HCT116 (cell line): ENCODE results near the gene LGALS4. TPM values are rescaled to one million over a fixed set of nuclear protein-coding genes. Genes with fewer than 3 reads are reported as not detected.

Experiments
- ATAC-seq: fragments of 200-7000 bp; cut with Tn5 transposase; 2 replicates; pipeline ENCODE4 v1.9.1; 2020; ENCODE audit warnings: mild to moderate bottlenecking, moderate library complexity
- BruUV-seq: library from RNA; stranded (reverse); fragments of 400-500 nt; replicated peaks from 2 replicates; lab custom pipeline; 2021; lab: Mats Ljungman, UMichigan
- CTCF ChIA-PET: fragments of 300-600 bp; sonication (Branson Sonifier 250); formaldehyde crosslinking; loops from one replicate; lab custom pipeline; 2021; ENCODE audit warnings: antibody characterized with exemption; lab: Charles Lee
- POLR2A ChIA-PET: fragments of 300-600, 350-600 bp; sonication (Branson Sonifier 250); formaldehyde crosslinking; loops from one replicate; lab custom pipeline; 2021; ENCODE audit warnings: antibody characterized with exemption; lab: Charles Lee
- RAD21 ChIA-PET, 2 experiments: fragments of 300-600 bp; sonication (Branson Sonifier 250); formaldehyde crosslinking; loops; one replicate each; lab custom pipeline; 2023; ENCODE audit warnings: low total read pairs in 2 of 2; ENCODE audit not compliant: uncharacterized antibody in 2 of 2, unreplicated experiment in 2 of 2, low non-redundant PET in 1 of 2; lab: Charles Lee
- DNase-seq: peaks from one replicate; pipeline ENCODE4 v3.0.0-alpha.2; 2010; ENCODE audit warnings: low read depth, low spot score
- H2AFZ ChIP-seq: fragments of 200-600 bp; shearing (Covaris generic), sonication (generic); 2 replicates; pipeline ENCODE4 v1.6.1; 2017; ENCODE audit warnings: low read depth, mixed run types, mixed read lengths, antibody characterized with exemption, low read length; ENCODE audit not compliant: poor library complexity, severe bottlenecking
- H3K27ac ChIP-seq: 2 replicates; pipeline ENCODE4 v1.5.1; 2012; ENCODE audit warnings: low read depth, low read length
- H3K27me3 ChIP-seq: fragments of 200-600 bp; sonication (generic); 2 replicates; pipeline ENCODE4 v1.6.1; 2016; ENCODE audit warnings: mixed run types, low read length, mixed read lengths; ENCODE audit not compliant: insufficient read depth
- H3K36me3 ChIP-seq, 2 experiments: fragments of 200-500 bp in 1 of 2; fragments of 200-600 bp in 1 of 2; sonication (Bioruptor generic) in 1 of 2; sonication (generic) in 1 of 2; 2 replicates each; pipeline versions ENCODE4 v1.5.1 to v1.6.1; 2014 to 2016; ENCODE audit warnings: low read length in 2 of 2, inconsistent platforms in 1 of 2, mixed read lengths in 1 of 2, mixed run types in 1 of 2; ENCODE audit not compliant: insufficient read depth in 2 of 2, control insufficient read depth in 1 of 2
- H3K4me1 ChIP-seq, 2 experiments: fragments of 200-600 bp in 1 of 2; sonication (generic) in 1 of 2; 2 replicates each; pipeline versions ENCODE4 v1.5.1 to v1.6.1; 2012 to 2017; ENCODE audit warnings: low read length in 2 of 2, inconsistent platforms in 1 of 2, mild to moderate bottlenecking in 1 of 2, mixed read lengths in 1 of 2, mixed run types in 1 of 2, moderate library complexity in 1 of 2; ENCODE audit not compliant: insufficient read depth in 2 of 2, control insufficient read depth in 1 of 2
- H3K4me2 ChIP-seq: fragments of 200-600 bp; sonication (generic); 2 replicates; pipeline ENCODE4 v1.6.1; 2017; ENCODE audit warnings: mixed run types, low read length, mixed read lengths
- H3K4me3 ChIP-seq, 2 experiments: fragments of 200-600 bp in 1 of 2; sonication (generic) in 1 of 2; replicated peaks in 1 of 2; 2 replicates each; pipeline ENCODE4 v1.5.1; 2011 to 2016; ENCODE audit warnings: low read length in 2 of 2, control low read depth in 1 of 2, low read depth in 1 of 2, mild to moderate bottlenecking in 1 of 2, mixed read lengths in 1 of 2, mixed run types in 1 of 2
- H3K79me2 ChIP-seq: fragments of 200-600 bp; sonication (generic); 2 replicates; pipeline ENCODE4 v1.6.1; 2017; ENCODE audit warnings: mild to moderate bottlenecking, mixed run types, low read length, moderate library complexity, mixed read lengths; ENCODE audit not compliant: insufficient read depth
- H3K9ac ChIP-seq: fragments of 200-600 bp; sonication (generic); 2 replicates; pipeline ENCODE4 v1.6.1; 2016; ENCODE audit warnings: low read length, mixed read lengths
- H3K9me2 ChIP-seq: fragments of 200-600 bp; sonication (generic), shearing (Covaris generic); 2 replicates; pipeline ENCODE4 v1.6.1; 2017; ENCODE audit warnings: mixed run types, mild to moderate bottlenecking, moderate library complexity; ENCODE audit not compliant: insufficient read depth
- H3K9me3 ChIP-seq, 2 experiments: fragments of 200-500 bp in 1 of 2; fragments of 200-600 bp in 1 of 2; sonication (Bioruptor generic) in 1 of 2; sonication (generic) in 1 of 2; 2 replicates each; pipeline ENCODE4 v1.6.1; 2014 to 2017; ENCODE audit warnings: low read length in 2 of 2, mixed read lengths in 2 of 2, inconsistent platforms in 1 of 2, low read depth in 1 of 2, mild to moderate bottlenecking in 1 of 2, mixed run types in 1 of 2, moderate library complexity in 1 of 2; ENCODE audit not compliant: control insufficient read depth in 1 of 2, insufficient read depth in 1 of 2
- H4K20me1 ChIP-seq: fragments of 200-600 bp; sonication (generic), shearing (Covaris generic); 2 replicates; pipeline ENCODE4 v1.6.1; 2017; ENCODE audit warnings: mixed run types, mild to moderate bottlenecking, moderate library complexity; ENCODE audit not compliant: insufficient read depth
- CBX3 ChIP-seq: IDR thresholded peaks from 2 replicates; pipeline ENCODE4 v1.6.1; 2012; ENCODE audit warnings: low read depth
- EGR1 ChIP-seq: IDR thresholded peaks from 2 replicates; pipeline ENCODE4 v1.6.1; 2012; ENCODE audit warnings: low read depth
- ELF1 ChIP-seq: IDR thresholded peaks from 2 replicates; pipeline ENCODE4 v1.6.1; 2012; ENCODE audit warnings: low read depth, borderline replicate concordance
- EZH2 ChIP-seq: fragments of 200-600 bp; sonication (generic); IDR thresholded peaks from 2 replicates; pipeline ENCODE4 v1.6.1; 2017; ENCODE audit warnings: antibody characterized with exemption, mixed run types
- EZH2phosphoT487 ChIP-seq: fragments of 200-600 bp; IDR thresholded peaks from 2 replicates; pipeline ENCODE4 v1.6.1; 2018; ENCODE audit warnings: antibody characterized with exemption, borderline replicate concordance
- FOSL1 ChIP-seq: IDR thresholded peaks from 2 replicates; pipeline ENCODE4 v1.6.1; 2012; ENCODE audit warnings: low read depth
- JUND ChIP-seq: IDR thresholded peaks from 2 replicates; pipeline ENCODE4 v1.6.1; 2012
- POLR2A ChIP-seq: IDR thresholded peaks from 2 replicates; pipeline ENCODE4 v1.7.0; 2011; ENCODE audit warnings: borderline replicate concordance; ENCODE audit not compliant: insufficient read depth, insufficient read length; ENCODE audit errors: extremely low read depth
- POLR2AphosphoS5 ChIP-seq: IDR thresholded peaks from 2 replicates; pipeline ENCODE4 v1.6.1; 2011; ENCODE audit warnings: mild to moderate bottlenecking, low read depth, low read length, moderate library complexity
- RAD21 ChIP-seq: IDR thresholded peaks from 2 replicates; pipeline ENCODE4 v1.6.1; 2012; ENCODE audit warnings: low read depth, mild to moderate bottlenecking
- SIN3A ChIP-seq: IDR thresholded peaks from 2 replicates; pipeline ENCODE4 v1.6.1; 2012; ENCODE audit warnings: low read depth
- SP1 ChIP-seq: IDR thresholded peaks from 2 replicates; pipeline ENCODE4 v1.6.1; 2012; ENCODE audit warnings: low read depth
- TCF7L2 ChIP-seq: IDR thresholded peaks from 2 replicates; pipeline ENCODE4 v1.7.0; 2011; ENCODE audit warnings: borderline replicate concordance, inconsistent platforms; ENCODE audit not compliant: insufficient read depth, insufficient read length; ENCODE audit errors: extremely low read depth
- ZBTB33 ChIP-seq: IDR thresholded peaks from 2 replicates; pipeline ENCODE4 v1.6.1; 2011; ENCODE audit warnings: mild to moderate bottlenecking, low read length, moderate library complexity; ENCODE audit not compliant: insufficient replicate concordance; ENCODE audit errors: extremely low read depth
- ZFX ChIP-seq: fragments of 450-650 bp; IDR thresholded peaks from 2 replicates; pipeline ENCODE4 v1.6.1; 2017
- ZNF274 ChIP-seq: fragments of 200-500 bp; sonication (Bioruptor generic); IDR thresholded peaks from 2 replicates; pipeline ENCODE4 v1.6.1; 2014; ENCODE audit warnings: mild to moderate bottlenecking, low read depth, low read length, inconsistent platforms
- intact Hi-C: fragments of 100-400 bp; cut with micrococcal nuclease; formaldehyde crosslinking; loops from 2 replicates; pipeline ENCODE4 v1.10.0; 2022
- total RNA-seq: library from RNA; stranded (reverse); gene quantifications from one replicate; pipeline ENCODE4 v1.2.1, GENCODE V29; 2021; ENCODE audit not compliant: unreplicated experiment
- TF ChIP-seq, protein P1 (sequence below): IDR thresholded peaks from 2 replicates; pipeline ENCODE4 v1.6.1; 2012
- TF ChIP-seq, protein P2 (sequence below): IDR thresholded peaks from 2 replicates; pipeline ENCODE4 v1.6.1; 2012; ENCODE audit warnings: low read depth

LGALS4 gene
- total RNA-seq, 1 experiment from 2014 or later: 0.86 TPM

GRCh38 chr19:38843175-38843758 is 30.5 kb upstream of the LGALS4 start:
- H3K9me3 ChIP-seq: no peaks in the 10 kb centered on the region
- intact Hi-C loops: no loop called here
- H3K36me3 ChIP-seq: peaks cover 77 to 96% of the 10 kb centered on the region in 2 experiments
- H3K9me2 ChIP-seq: no peaks in the 10 kb centered on the region
- peaks cover 31% of the 10 kb centered on the region for H4K20me1 ChIP-seq
- TF ChIP-seq ZBTB33 (no peak), EZH2 (no peak), ZNF274 (no peak), JUND (no peak), RAD21 (no peak), POLR2AphosphoS5 (no peak; the same call in 1 of the 2 replicates), ZFX (no peak), CBX3 (no peak), EZH2phosphoT487 (no peak), TCF7L2 (no peak), SP1 (no peak), SIN3A (no peak), FOSL1 (no peak), POLR2A (no peak), ELF1 (no peak), EGR1 (no peak)
- TF ChIP-seq, protein P1, sequence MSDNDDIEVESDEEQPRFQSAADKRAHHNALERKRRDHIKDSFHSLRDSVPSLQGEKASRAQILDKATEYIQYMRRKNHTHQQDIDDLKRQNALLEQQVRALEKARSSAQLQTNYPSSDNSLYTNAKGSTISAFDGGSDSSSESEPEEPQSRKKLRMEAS: no peak
- TF ChIP-seq, protein P2, sequence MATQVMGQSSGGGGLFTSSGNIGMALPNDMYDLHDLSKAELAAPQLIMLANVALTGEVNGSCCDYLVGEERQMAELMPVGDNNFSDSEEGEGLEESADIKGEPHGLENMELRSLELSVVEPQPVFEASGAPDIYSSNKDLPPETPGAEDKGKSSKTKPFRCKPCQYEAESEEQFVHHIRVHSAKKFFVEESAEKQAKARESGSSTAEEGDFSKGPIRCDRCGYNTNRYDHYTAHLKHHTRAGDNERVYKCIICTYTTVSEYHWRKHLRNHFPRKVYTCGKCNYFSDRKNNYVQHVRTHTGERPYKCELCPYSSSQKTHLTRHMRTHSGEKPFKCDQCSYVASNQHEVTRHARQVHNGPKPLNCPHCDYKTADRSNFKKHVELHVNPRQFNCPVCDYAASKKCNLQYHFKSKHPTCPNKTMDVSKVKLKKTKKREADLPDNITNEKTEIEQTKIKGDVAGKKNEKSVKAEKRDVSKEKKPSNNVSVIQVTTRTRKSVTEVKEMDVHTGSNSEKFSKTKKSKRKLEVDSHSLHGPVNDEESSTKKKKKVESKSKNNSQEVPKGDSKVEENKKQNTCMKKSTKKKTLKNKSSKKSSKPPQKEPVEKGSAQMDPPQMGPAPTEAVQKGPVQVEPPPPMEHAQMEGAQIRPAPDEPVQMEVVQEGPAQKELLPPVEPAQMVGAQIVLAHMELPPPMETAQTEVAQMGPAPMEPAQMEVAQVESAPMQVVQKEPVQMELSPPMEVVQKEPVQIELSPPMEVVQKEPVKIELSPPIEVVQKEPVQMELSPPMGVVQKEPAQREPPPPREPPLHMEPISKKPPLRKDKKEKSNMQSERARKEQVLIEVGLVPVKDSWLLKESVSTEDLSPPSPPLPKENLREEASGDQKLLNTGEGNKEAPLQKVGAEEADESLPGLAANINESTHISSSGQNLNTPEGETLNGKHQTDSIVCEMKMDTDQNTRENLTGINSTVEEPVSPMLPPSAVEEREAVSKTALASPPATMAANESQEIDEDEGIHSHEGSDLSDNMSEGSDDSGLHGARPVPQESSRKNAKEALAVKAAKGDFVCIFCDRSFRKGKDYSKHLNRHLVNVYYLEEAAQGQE: no peak
- no peak overlapping the region for H3K9ac ChIP-seq
- DNase-seq: no peak
- peaks cover 87% of the 10 kb centered on the region for H3K79me2 ChIP-seq
- no peak for ATAC-seq
- no peak overlapping the region for H3K27ac ChIP-seq
- H3K4me1 ChIP-seq: peaks cover 4 to 34% of the 10 kb centered on the region in 2 experiments; a peak in 3 of 4 replicates
- H2AFZ ChIP-seq: no peak overlapping the region
- ChIA-PET POLR2A (no interaction called here), CTCF (interaction anchor here (0.7 kb wide), 1 partner anchor 45 kb away, joined by 3 read pairs; no protein-coding TSS in a partner anchor), RAD21 (no interaction called here)
- no peak overlapping the region for H3K4me3 ChIP-seq
- H3K4me2 ChIP-seq: no peak overlapping the region
- H3K27me3 ChIP-seq: no peaks in the 10 kb centered on the region
- no TSS peak for BruUV-seq
